Right ventricle myocardium superior (tissue), 1 donor: ENCODE results near the gene CACNA1D. TPM values are rescaled to one million over a fixed set of nuclear protein-coding genes. Genes with fewer than 3 reads are reported as not detected.
A peak's percentile ranks its signal among the peaks of the same experiment; 100 is the strongest.

Experiments
- ATAC-seq: fragments of 200-7000 bp; cut with Tn5 transposase; one replicate; pipeline ENCODE4 v1.9.1; 2020; ENCODE audit warnings: mild to moderate bottlenecking; ENCODE audit not compliant: poor library complexity
- DNase-seq: peaks from one replicate; pipeline ENCODE4 v3.0.0-alpha.2; 2020
- intact Hi-C: fragments of 100-400 bp; cut with DNase I; formaldehyde crosslinking; loops from one replicate; pipeline ENCODE4 v1.11.2; 2022
- total RNA-seq: library from RNA; stranded (reverse); fragmentation: NEBNext Ultra II Directional; extraction: Animal tissue kit (Norgen Biotek cat#: 25700); gene quantifications from one replicate; pipeline ENCODE4 v1.2.1, GENCODE V29; 2021
- donor health status: DM: no; HTN: yes; CAD: no; lungs with severe emphysema.

CACNA1D gene
- total RNA-seq, 1 donor from 2014 or later = 0.78 TPM

GRCh38 chr3:53833053-53833645 is 338.7 kb downstream of the CACNA1D start:
- intact Hi-C loops = no loop called here
- DNase-seq (no peak), ATAC-seq (no peak)

- ATAC-seq = no peak
- intact Hi-C loops = no loop called here
- no peak for DNase-seq
These were observed 339.3 kb downstream of the CACNA1D start for GRCh38 chr3:53833700-53834099.

GRCh38 chr3:53834429-53835095 is 340.2 kb downstream of the CACNA1D start:
- DNase-seq (no peak), ATAC-seq (no peak)
- intact Hi-C loops = no loop called here

GRCh38 chr3:53835257-53835656 is 340.8 kb downstream of the CACNA1D start:
- no peak for DNase-seq
- intact Hi-C loops = no loop called here
- ATAC-seq = no peak

GRCh38 chr3:53836084-53836872 is 341.9 kb downstream of the CACNA1D start:
- DNase-seq (no peak), ATAC-seq (no peak)
- intact Hi-C loops = no loop called here

GRCh38 chr3:53837331-53837730 is 342.9 kb downstream of the CACNA1D start:
- no peak for DNase-seq
- intact Hi-C loops = no loop called here
- no peak for ATAC-seq

GRCh38 chr3:53841296-53841695 is 346.9 kb downstream of the CACNA1D start:
- no peak for DNase-seq
- no peak for ATAC-seq
- intact Hi-C loops = no loop called here

- intact Hi-C loops = no loop called here
- ATAC-seq = peak; percentile 23
- DNase-seq = no peak
These were observed 348.2 kb downstream of the CACNA1D start for GRCh38 chr3:53842436-53843194.

GRCh38 chr3:53843195-53844177 is 349.1 kb downstream of the CACNA1D start:
- DNase-seq = no peak
- intact Hi-C loops = no loop called here
- ATAC-seq = no peak

- intact Hi-C loops = no loop called here
- no peak for ATAC-seq
- DNase-seq = no peak
These were observed 350.1 kb downstream of the CACNA1D start for GRCh38 chr3:53844262-53845102.

- DNase-seq (peak; percentile 71), ATAC-seq (peak; percentile 73)
- intact Hi-C loops = no loop called here
These were observed 350.9 kb downstream of the CACNA1D start for GRCh38 chr3:53845103-53845880.

- ATAC-seq (no peak), DNase-seq (no peak)
- intact Hi-C loops = no loop called here
These were observed 351.4 kb downstream of the CACNA1D start for GRCh38 chr3:53845881-53846133.

GRCh38 chr3:53846134-53846850 is 351.9 kb downstream of the CACNA1D start, which contains the start of the genes CHDH and IL17RB:
TSS of gene CHDH (minus strand) at chr3:53846419. CDS start at chr3:53824008, 22,411 bp downstream.
TSS of gene IL17RB (plus strand) at chr3:53846568. CDS start at chr3:53846589, 21 bp downstream.
- ATAC-seq = peak; percentile 93
- intact Hi-C loops = no loop called here
- DNase-seq = peak; percentile 72

GRCh38 chr3:53846851-53847155 is 352.4 kb downstream of the CACNA1D start:
- no peak for DNase-seq
- no peak for ATAC-seq
- intact Hi-C loops = no loop called here

GRCh38 chr3:53849916-53850315 is 355.5 kb downstream of the CACNA1D start:
- ATAC-seq = no peak
- DNase-seq = no peak
- intact Hi-C loops = no loop called here

- intact Hi-C loops = no loop called here
- ATAC-seq (no peak), DNase-seq (no peak)
These were observed 356.5 kb downstream of the CACNA1D start for GRCh38 chr3:53850895-53851294.
